Panc1 (cell line): ENCODE data around the gene PDS5A.

Experiments used
- CTCF ChIP-seq: fragments of 450-650 bp; IDR thresholded peaks from 2 replicates; pipeline ENCODE4 v1.5.1; 2017; ENCODE audit warnings: mild to moderate bottlenecking
- POLR2AphosphoS5 ChIP-seq: IDR thresholded peaks from 2 replicates; pipeline ENCODE4 v1.6.1; 2012; ENCODE audit warnings: mild to moderate bottlenecking, low read depth, low read length, moderate library complexity

DNA sequence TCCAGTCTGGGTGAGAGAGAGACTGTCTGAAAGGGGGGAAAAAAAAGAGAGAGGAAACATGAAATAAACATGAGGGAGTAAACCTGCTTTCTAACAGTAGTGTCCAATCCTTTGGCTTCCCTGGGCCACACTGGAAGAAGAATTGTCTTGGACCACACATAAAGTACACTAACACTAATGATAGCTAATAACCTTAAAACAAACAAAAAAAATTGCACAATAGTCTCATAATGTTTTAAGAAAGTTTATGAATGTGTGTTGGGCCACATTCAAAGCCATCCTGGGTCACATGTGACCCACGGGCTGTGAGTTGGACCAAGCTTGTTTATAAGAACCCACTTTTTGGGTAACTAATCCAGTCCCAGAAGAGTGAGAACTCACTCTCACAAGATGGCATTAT lies 30.3 kb downstream of the PDS5A start:
- TF ChIP-seq POLR2AphosphoS5 (no peak), CTCF (no peak)
